Thyroid gland (tissue), 4 donors: ENCODE measurements around the gene CTIF. TPM values are rescaled to one million over a fixed set of nuclear protein-coding genes. Genes with fewer than 3 reads are reported as not detected.
"Not testable (repeated sequence)": the region's sequence is repeated elsewhere in the genome, so short reads cannot be mapped to it uniquely, and the experiment has no call there.

Experiments used
- DNase-seq, 2 donors: peaks; one replicate each; pipeline ENCODE4 v3.0.0-alpha.2; 2019
- H3K27ac ChIP-seq, 3 donors: fragments of 200-600 bp; sonication (generic); 1 replicate in 2 of 3; 2 replicates in 1 of 3; pipeline ENCODE4 v1.5.1; 2016 to 2019; ENCODE audit warnings: mild to moderate bottlenecking in 1 of 3, moderate library complexity in 1 of 3
- H3K27me3 ChIP-seq: fragments of 200-600 bp; sonication (generic); one replicate; pipeline ENCODE4 v1.5.1; 2019
- H3K36me3 ChIP-seq, 2 donors: fragments of 200-600 bp; sonication (generic); one replicate each; pipeline ENCODE4 v1.5.1; 2016 to 2019
- H3K4me1 ChIP-seq, 2 donors: fragments of 200-600 bp; sonication (generic); one replicate each; pipeline ENCODE4 v1.5.1; 2017 to 2019
- H3K4me3 ChIP-seq, 3 donors: fragments of 200-600 bp; sonication (generic); replicated peaks in 1 of 3; 1 replicate in 2 of 3; 2 replicates in 1 of 3; pipeline ENCODE4 v1.5.1; 2016; ENCODE audit warnings: mild to moderate bottlenecking in 1 of 3
- H3K9me3 ChIP-seq: fragments of 200-600 bp; sonication (generic); one replicate; pipeline ENCODE4 v1.5.1; 2017
- POLR2A ChIP-seq, 2 donors: fragments of 450-650 bp; IDR thresholded peaks; one replicate each; pipeline ENCODE4 v1.6.1; 2017; ENCODE audit warnings: antibody characterized with exemption in 2 of 2, mild to moderate bottlenecking in 2 of 2, moderate library complexity in 1 of 2
- WGBS, 2 donors: methylation state at CpG; one replicate each; pipeline ENCODE4 v1.1.5; 2017; 5-methylcytosine and 5-hydroxymethylcytosine counted together
- intact Hi-C: fragments of 100-400 bp; cut with DNase I; formaldehyde crosslinking; loops from one replicate; pipeline ENCODE4 v1.15.1; 2023
- total RNA-seq, 4 donors: library from RNA; depleted of rRNA; stranded (reverse); fragments of >200 nt; gene quantifications; one replicate each; pipeline ENCODE4 v1.2.3, GENCODE V29; 2016
- TF ChIP-seq, protein P1 (sequence below), 6 experiments: fragments of 200-600 bp in 3 of 6; fragments of 450-650 bp in 3 of 6; sonication (generic) in 3 of 6; IDR thresholded peaks; one replicate each; pipeline ENCODE4 v1.5.1; 2016 to 2019; ENCODE audit warnings: antibody characterized with exemption in 6 of 6, mild to moderate bottlenecking in 2 of 6, inconsistent platforms in 1 of 6, moderate library complexity in 1 of 6

CTIF gene
- total RNA-seq, 4 donors from 2014 or later = 18.7 to 29.8 (median 23.6) TPM

DNA sequence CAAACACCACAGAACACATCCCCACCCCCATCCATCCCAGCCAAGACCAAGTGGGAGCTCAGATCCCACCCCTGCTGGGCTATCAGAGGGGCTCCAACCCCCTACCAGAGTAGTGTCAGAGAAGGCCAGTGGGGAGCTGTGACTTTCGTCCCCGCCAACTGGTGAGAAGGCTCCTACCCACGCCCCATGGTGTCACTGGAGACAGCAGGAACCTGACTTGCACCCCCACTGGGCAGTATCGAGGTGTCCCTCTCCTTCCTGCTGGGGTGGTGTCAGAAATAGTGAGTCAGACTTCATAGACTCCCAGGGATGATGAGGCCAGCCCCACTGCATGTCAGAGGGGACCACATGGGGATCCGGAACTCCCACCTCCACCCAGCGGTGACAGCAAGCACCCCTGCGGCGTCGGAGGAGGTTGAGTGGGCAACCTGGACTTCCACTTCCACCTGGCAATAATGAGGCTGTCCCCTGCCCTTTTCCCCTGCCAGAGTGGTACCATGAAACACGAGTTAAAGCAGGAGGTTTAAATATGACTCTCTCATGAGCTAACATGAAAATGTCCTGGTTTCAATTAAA, 106.7 kb downstream of the CTIF start:
- H3K36me3 ChIP-seq = no peaks in the 10 kb centered on the region
- H3K4me3 ChIP-seq = no peak overlapping the region
- H3K9me3 ChIP-seq = no peaks in the 10 kb centered on the region
- TF ChIP-seq POLR2A (IDR thresholded peaks at IDR 0.05) = no peak
- H3K4me1 ChIP-seq = peaks cover 4 to 7% of the 10 kb centered on the region in 2 donors
- H3K27ac ChIP-seq = no peak overlapping the region
- intact Hi-C loops = no loop called here
- no peak for DNase-seq
- no peaks in the 10 kb centered on the region for H3K27me3 ChIP-seq
- WGBS, 2 donors = 87 to 93% methylated on average over 9 to 10 of the region's 10 CpGs

DNA sequence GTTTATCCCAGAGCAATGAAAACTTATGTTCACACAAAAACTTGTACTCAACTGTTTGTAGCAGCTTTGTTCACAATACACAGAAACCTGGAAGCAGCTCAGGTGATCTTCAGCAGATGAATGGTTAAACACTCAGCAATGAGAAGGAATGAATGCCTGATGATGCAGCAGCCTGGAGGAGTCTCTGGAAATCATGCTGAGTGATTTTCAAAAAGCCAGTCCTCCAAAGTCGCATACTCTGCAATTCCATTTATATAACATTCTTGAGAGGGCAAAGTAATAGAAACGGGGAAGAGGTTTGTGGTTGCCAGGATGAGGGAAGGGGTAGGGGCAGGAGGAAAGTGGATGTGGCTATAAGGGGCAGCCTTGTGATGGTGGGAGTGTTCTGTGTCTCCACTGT, 108.1 kb downstream of the CTIF start:
- DNase-seq = peak; percentile 20 to 35
- WGBS, 2 donors = 23 to 44% methylated on average over 2 of the region's 2 CpGs
- H3K27ac ChIP-seq = no peak overlapping the region
- no peaks in the 10 kb centered on the region for H3K36me3 ChIP-seq
- TF ChIP-seq POLR2A (IDR thresholded peaks at IDR 0.05) = no peak
- TF ChIP-seq, protein P1, sequence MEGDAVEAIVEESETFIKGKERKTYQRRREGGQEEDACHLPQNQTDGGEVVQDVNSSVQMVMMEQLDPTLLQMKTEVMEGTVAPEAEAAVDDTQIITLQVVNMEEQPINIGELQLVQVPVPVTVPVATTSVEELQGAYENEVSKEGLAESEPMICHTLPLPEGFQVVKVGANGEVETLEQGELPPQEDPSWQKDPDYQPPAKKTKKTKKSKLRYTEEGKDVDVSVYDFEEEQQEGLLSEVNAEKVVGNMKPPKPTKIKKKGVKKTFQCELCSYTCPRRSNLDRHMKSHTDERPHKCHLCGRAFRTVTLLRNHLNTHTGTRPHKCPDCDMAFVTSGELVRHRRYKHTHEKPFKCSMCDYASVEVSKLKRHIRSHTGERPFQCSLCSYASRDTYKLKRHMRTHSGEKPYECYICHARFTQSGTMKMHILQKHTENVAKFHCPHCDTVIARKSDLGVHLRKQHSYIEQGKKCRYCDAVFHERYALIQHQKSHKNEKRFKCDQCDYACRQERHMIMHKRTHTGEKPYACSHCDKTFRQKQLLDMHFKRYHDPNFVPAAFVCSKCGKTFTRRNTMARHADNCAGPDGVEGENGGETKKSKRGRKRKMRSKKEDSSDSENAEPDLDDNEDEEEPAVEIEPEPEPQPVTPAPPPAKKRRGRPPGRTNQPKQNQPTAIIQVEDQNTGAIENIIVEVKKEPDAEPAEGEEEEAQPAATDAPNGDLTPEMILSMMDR (IDR thresholded peaks at IDR 0.05) = no peak
- no peaks in the 10 kb centered on the region for H3K27me3 ChIP-seq
- intact Hi-C loops = no loop called here
- no peak overlapping the region for H3K4me3 ChIP-seq
- H3K9me3 ChIP-seq = no peaks in the 10 kb centered on the region
- peaks cover 4 to 7% of the 10 kb centered on the region in 2 donors for H3K4me1 ChIP-seq

DNA sequence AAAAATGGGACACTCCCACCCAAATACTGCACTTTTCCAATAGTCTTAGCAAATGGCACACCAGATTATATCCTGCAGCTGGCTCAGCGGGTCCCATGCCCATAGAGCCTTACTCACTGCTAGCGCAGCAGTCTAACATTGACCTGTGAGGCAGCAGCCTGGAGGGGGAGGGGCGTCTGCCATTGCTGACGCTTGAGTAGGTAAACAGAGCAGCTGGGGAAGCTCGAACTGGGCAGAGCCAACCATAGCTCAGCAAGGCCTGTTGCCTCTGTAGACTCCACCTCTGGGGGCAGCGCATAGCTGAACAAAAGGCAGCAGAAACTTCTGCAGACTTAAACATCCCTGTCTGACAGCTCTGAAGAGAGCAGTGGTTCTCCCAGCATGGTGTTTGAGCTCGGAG, 110.4 kb downstream of the CTIF start:
- Histone ChIP-seq H3K4me3 (no peak overlapping the region), H3K9me3 (no peaks in the 10 kb centered on the region), H3K27ac (no peak overlapping the region), H3K4me1 (peaks cover 4 to 7% of the 10 kb centered on the region in 2 donors), H3K36me3 (no peaks in the 10 kb centered on the region), H3K27me3 (no peaks in the 10 kb centered on the region)
- peak in 1 of 2 donors; percentile 17 for DNase-seq
- WGBS, 2 donors = 60 to 64% methylated on average over 4 to 7 of the region's 7 CpGs
- intact Hi-C loops = no loop called here
- TF ChIP-seq, protein P1 (IDR thresholded peaks at IDR 0.05) = no peak
- TF ChIP-seq POLR2A (IDR thresholded peaks at IDR 0.05) = no peak

DNA sequence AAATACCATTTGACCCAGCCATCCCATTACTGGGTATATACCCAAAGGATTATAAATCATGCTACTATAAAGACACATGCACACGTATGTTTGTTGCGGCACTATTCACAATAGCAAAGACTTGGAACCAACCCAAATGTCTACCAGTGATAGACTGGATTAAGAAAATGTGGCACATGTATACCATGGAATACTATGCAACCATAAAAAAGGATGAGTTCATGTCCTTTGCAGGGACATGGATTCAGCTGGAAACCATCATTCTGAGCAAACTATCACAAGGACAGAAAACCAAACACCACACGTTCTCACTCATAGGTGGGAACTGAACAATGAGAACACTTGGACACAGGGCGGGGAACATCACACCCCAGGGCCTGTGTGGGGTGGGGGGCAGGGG, 115.8 kb downstream of the CTIF start:
- H3K27me3 ChIP-seq, H3K36me3 ChIP-seq, H3K4me3 ChIP-seq, intact Hi-C loops, H3K9me3 ChIP-seq, DNase-seq, H3K27ac ChIP-seq, H3K4me1 ChIP-seq: not testable (repeated sequence)
- 93 to 98% methylated on average over 4 of the region's 4 CpGs for WGBS, 2 donors

DNA sequence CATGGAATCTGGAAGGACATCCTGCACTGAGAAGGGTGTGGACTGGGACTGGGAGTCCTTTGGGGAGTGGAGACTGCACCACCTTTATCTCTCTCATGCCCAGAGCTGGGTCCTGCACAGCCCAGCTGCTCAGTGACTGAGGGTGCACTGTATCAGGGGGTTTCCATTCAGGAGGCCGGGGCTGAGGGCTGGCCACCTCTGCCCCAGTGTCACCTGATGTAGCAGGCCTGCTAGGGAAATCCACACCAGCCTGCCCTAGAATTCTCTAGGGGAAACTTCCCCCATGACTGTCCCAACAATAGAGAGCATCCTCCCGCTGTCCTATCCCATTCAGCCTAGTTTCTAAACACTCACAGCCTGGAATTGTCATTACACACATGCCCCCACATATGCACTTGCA, 116.7 kb downstream of the CTIF start:
- intact Hi-C loops = no loop called here
- no peaks in the 10 kb centered on the region for H3K36me3 ChIP-seq
- no peak overlapping the region for H3K4me3 ChIP-seq
- H3K9me3 ChIP-seq = no peaks in the 10 kb centered on the region
- no peaks in the 10 kb centered on the region for H3K27me3 ChIP-seq
- DNase-seq = no peak
- peaks cover 0 to 6% of the 10 kb centered on the region in 2 donors for H3K4me1 ChIP-seq
- H3K27ac ChIP-seq = no peak overlapping the region
- TF ChIP-seq, protein P1 (IDR thresholded peaks at IDR 0.05) = no peak
- no peak for TF ChIP-seq POLR2A (IDR thresholded peaks at IDR 0.05)
- WGBS, 2 donors = 79 to 100% methylated on average over 1 to 2 of the region's 2 CpGs

DNA sequence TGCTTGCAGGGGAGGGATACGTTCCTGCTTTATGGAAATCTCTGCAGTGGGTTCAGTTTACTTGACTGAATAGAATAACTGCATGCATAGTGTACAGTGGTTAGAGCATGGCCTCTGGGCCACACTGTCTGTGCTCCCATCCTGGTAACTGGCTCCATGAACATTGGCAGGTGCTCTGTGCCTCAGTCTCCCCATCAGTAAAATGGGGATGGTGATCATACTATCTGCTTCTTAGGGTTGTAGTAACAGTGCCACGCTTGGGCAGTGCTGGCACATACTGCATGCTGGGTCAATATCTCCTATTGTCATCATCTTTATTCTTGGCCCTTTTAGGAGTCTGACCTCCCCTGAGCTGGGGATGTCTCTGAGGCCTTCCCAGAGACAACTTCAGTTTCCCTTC, 117.3 kb downstream of the CTIF start:
- no peak overlapping the region for H3K27ac ChIP-seq
- intact Hi-C loops = no loop called here
- no peak overlapping the region for H3K4me3 ChIP-seq
- DNase-seq = no peak
- no peaks in the 10 kb centered on the region for H3K27me3 ChIP-seq
- H3K9me3 ChIP-seq = no peaks in the 10 kb centered on the region
- H3K4me1 ChIP-seq = peaks cover 0 to 6% of the 10 kb centered on the region in 2 donors
- TF ChIP-seq, protein P1 (IDR thresholded peaks at IDR 0.05) = no peak
- TF ChIP-seq POLR2A (IDR thresholded peaks at IDR 0.05) = no peak
- WGBS, 2 donors = 92% methylated on average over 2 of the region's 2 CpGs
- no peaks in the 10 kb centered on the region for H3K36me3 ChIP-seq
